ENCODE data around the gene IFFO2.
A peak's percentile ranks its signal among the peaks of the same experiment; 100 is the strongest.

- 0 out of 4 replicates have a peak, but pooled peaks of 1 of the 3 experiments have one; percentile 21 for TF ChIP-seq CTCF (IDR thresholded peaks at IDR 0.05; ENCODE audit: control extremely low read depth in 1 of 3, insufficient read depth in 1 of 3, low read depth in 1 of 3, low read length in 3 of 3)
- no peak for TF ChIP-seq HDAC2 (IDR thresholded peaks at IDR 0.05; ENCODE audit: borderline replicate concordance in 1 of 2, low read depth in 2 of 2, low read length in 2 of 2)
- no peak for TF ChIP-seq EZH2 (IDR thresholded peaks at IDR 0.05; ENCODE audit: low read depth, low read length, severe bottlenecking)
- TF ChIP-seq CEBPB (IDR thresholded peaks at IDR 0.05; ENCODE audit: low read depth, low read length): no peak
- no peak for TF ChIP-seq EGR1 (IDR thresholded peaks at IDR 0.05; ENCODE audit: borderline replicate concordance, low read depth, low read length)
Observed at GRCh38 chr1:18972531-18972930, 16.1 kb upstream of the IFFO2 start.
